ENCODE results near the gene PLEKHG1. TPM values are rescaled to one million over a fixed set of nuclear protein-coding genes. Genes with fewer than 3 reads are reported as not detected.

Gene PLEKHG1
- total and polyA plus RNA-seq, 7 donors, result 4.2 to 13.2 (median 9.4) TPM

DNA sequence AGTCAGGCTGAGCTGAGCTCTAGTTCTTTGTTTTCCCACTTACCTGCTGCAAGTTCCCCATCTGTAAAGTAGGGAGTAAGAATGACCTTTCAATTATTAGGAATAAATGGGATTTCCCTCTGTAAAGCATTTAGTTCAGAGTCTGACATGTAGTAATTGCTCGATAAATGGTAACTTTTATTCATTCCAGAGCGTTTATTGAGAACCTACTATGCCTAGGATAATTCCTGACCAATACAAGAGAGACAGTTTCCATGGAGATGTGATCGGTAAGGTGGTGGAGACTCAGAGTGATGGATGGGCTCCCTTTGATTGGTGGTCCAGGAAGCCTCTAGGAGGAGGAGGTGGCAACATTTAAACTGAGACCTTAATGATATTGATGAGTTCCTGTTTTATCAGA lies 5.6 kb downstream of the PLEKHG1 start:
- DNase-seq, result no peak
- 96 to 97% methylated on average over 3 of the region's 3 CpGs for WGBS, 2 donors
- no peaks in the 10 kb centered on the region for H3K9me3 ChIP-seq
- H3K27ac ChIP-seq, result no peak overlapping the region
- TF ChIP-seq EP300 (IDR thresholded peaks at IDR 0.05) (no peak), POLR2AphosphoS5 (IDR thresholded peaks at IDR 0.05) (no peak), POLR2A (IDR thresholded peaks at IDR 0.05) (no peak)
- TF ChIP-seq, protein P1, sequence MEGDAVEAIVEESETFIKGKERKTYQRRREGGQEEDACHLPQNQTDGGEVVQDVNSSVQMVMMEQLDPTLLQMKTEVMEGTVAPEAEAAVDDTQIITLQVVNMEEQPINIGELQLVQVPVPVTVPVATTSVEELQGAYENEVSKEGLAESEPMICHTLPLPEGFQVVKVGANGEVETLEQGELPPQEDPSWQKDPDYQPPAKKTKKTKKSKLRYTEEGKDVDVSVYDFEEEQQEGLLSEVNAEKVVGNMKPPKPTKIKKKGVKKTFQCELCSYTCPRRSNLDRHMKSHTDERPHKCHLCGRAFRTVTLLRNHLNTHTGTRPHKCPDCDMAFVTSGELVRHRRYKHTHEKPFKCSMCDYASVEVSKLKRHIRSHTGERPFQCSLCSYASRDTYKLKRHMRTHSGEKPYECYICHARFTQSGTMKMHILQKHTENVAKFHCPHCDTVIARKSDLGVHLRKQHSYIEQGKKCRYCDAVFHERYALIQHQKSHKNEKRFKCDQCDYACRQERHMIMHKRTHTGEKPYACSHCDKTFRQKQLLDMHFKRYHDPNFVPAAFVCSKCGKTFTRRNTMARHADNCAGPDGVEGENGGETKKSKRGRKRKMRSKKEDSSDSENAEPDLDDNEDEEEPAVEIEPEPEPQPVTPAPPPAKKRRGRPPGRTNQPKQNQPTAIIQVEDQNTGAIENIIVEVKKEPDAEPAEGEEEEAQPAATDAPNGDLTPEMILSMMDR (IDR thresholded peaks at IDR 0.05), result no peak
- no peak overlapping the region for H3K4me3 ChIP-seq
- no peaks in the 10 kb centered on the region for H3K36me3 ChIP-seq
- intact Hi-C loops (cut with DNase I), result no loop called here
- H3K27me3 ChIP-seq, result no peaks in the 10 kb centered on the region
- H3K4me1 ChIP-seq, result peaks cover 0 to 17% (median 10%) of the 10 kb centered on the region in 4 donors

DNA sequence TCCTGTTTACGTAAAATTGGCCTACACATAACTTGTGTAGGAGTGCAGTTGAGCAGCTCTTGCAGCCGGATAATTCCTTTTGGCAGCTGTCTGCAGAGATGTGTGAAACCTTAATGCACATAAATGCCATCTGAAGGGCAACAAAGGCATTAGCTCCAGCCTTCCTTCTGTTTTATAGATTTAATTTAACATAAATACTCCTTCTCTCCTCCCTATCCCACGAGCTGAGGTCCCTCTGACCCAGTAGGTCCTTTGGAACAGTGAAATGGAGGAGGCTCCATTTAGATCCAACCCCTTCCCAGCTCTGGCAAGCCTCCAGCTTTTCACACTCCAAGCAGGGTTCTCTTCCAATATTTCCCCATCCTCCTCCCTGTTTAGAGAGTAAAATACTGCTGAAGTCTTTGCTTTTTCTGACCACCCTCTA lies 6.5 kb downstream of the PLEKHG1 start:
- H3K9me3 ChIP-seq, result no peaks in the 10 kb centered on the region
- intact Hi-C loops (cut with DNase I), result no loop called here
- TF ChIP-seq POLR2A (IDR thresholded peaks at IDR 0.05) (no peak), EP300 (IDR thresholded peaks at IDR 0.05) (no peak), POLR2AphosphoS5 (IDR thresholded peaks at IDR 0.05) (no peak)
- TF ChIP-seq, protein P1 (IDR thresholded peaks at IDR 0.05), result no peak
- peaks cover 0 to 13% (median 8%) of the 10 kb centered on the region in 4 donors for H3K4me1 ChIP-seq
- 75 to 76% methylated on average over 3 of the region's 3 CpGs for WGBS, 2 donors
- DNase-seq, result no peak
- H3K36me3 ChIP-seq, result no peaks in the 10 kb centered on the region
- H3K4me3 ChIP-seq, result no peak overlapping the region
- H3K27me3 ChIP-seq, result no peaks in the 10 kb centered on the region
- no peak overlapping the region for H3K27ac ChIP-seq

DNA sequence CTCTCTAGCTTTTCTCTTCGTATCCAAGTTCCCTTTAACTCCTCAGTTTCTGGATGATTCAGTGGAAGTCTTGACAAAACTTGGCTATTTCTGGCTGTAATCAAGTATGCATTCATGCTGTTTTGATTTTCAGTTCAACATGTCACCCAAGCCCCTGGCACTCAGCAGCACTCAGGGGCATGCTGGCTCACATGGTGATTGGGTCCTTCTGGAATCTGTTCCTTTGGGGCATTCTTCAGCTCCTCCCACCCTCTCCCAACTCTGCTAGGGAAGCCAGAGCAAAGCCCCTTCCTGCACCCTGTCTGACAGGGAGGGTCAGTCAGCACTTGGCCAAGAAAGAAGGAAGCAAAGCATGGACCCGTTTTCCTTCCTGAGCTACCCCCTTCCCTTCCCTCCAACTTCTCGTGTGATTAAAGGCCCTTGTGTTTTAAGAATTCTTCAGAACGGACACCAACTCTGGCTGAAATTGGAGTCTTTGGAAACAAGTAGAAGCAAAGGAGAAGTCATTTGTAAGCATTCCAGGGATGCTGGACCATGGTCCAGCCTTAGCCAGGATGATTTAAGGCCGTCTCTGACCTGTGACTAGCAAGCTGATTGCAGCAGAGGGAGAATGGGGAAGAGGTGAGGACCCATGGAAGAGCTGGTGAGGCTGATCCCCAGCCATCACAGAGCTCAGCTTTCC lies 7.1 kb downstream of the PLEKHG1 start:
- WGBS, 2 donors, result 78 to 84% methylated on average over 5 of the region's 5 CpGs
- Histone ChIP-seq H3K9me3 (no peaks in the 10 kb centered on the region), H3K27ac (no peak overlapping the region), H3K4me1 (peaks cover 0 to 11% (median 8%) of the 10 kb centered on the region in 4 donors), H3K4me3 (no peak overlapping the region), H3K27me3 (no peaks in the 10 kb centered on the region), H3K36me3 (no peaks in the 10 kb centered on the region)
- TF ChIP-seq EP300 (IDR thresholded peaks at IDR 0.05) (no peak), POLR2A (IDR thresholded peaks at IDR 0.05) (no peak), POLR2AphosphoS5 (IDR thresholded peaks at IDR 0.05) (no peak)
- TF ChIP-seq, protein P1 (IDR thresholded peaks at IDR 0.05), result no peak
- no peak for DNase-seq
- intact Hi-C loops (cut with DNase I), result no loop called here

DNA sequence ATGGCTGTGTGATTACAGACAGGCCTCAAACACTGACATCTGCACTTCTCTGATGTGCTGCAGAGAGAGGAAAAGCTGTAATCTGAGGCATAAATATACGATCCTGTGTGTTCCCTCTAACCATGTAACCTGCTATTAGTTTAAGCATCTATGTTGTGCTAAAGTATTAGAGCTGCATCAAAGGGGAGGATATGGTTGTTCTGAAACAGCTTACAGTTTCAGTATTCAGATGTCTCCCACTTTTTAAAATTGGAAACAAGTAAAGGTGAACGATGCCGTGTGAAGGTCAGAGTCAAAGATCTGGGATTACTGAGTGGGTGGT lies 7.6 kb downstream of the PLEKHG1 start:
- whole genome bisulfite sequencing, 2 donors, result 83 to 89% methylated on average over 3 of the region's 3 CpGs
- DNase-seq, result no peak
- Histone ChIP-seq H3K27ac (no peak overlapping the region), H3K27me3 (no peaks in the 10 kb centered on the region), H3K9me3 (no peaks in the 10 kb centered on the region), H3K36me3 (no peaks in the 10 kb centered on the region), H3K4me1 (peaks cover 0 to 11% (median 8%) of the 10 kb centered on the region in 4 donors), H3K4me3 (no peak overlapping the region)
- intact Hi-C loops (cut with DNase I), result no loop called here
- no peak for TF ChIP-seq EP300 (IDR thresholded peaks at IDR 0.05)

DNA sequence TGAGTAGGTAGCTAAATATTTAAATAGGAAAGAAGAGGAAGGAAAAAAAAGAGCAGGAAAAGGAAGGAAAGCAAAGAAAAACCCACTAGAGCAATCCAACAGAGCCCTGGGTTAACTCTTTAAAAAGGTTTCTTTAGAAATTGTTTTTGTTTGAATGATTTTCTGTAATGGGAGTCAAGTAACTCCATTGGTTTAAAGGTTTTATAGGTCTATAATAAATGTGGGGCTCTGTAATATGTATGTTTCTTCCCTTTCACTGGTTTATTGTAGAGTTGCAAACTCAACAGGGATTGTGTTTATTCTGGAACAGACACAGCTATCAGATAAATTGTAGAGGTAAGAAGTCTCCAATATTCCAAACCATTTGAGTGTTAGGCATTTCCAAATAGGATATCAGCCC lies 10.9 kb downstream of the PLEKHG1 start:
- intact Hi-C loops (cut with DNase I), result no loop called here

More for the DNA sequence above, 10.9 kb downstream of the PLEKHG1 start:
- Histone ChIP-seq H3K4me1 (peaks cover 0 to 11% (median 8%) of the 10 kb centered on the region in 4 donors), H3K27ac (no peak overlapping the region), H3K4me3 (no peak overlapping the region), H3K27me3 (no peaks in the 10 kb centered on the region), H3K36me3 (no peaks in the 10 kb centered on the region), H3K9me3 (no peaks in the 10 kb centered on the region)
- no peak for DNase-seq
- no peak for TF ChIP-seq POLR2A (IDR thresholded peaks at IDR 0.05)
- no peak for TF ChIP-seq EP300 (IDR thresholded peaks at IDR 0.05)
- TF ChIP-seq, protein P1 (IDR thresholded peaks at IDR 0.05), result no peak
- no peak for TF ChIP-seq POLR2AphosphoS5 (IDR thresholded peaks at IDR 0.05)

All from sigmoid colon (tissue), 7 donors.